ENCODE measurements around the gene HTT-AS. TPM values are rescaled to one million over a fixed set of nuclear protein-coding genes. Genes with fewer than 3 reads are reported as not detected.
A peak's percentile ranks its signal among the peaks of the same experiment; 100 is the strongest.

HTT-AS gene
- total RNA-seq, 2 donors from 2014 or later, result not detected

- H3K36me3 ChIP-seq (replicated peaks in 1 of 2; ENCODE audit: insufficient read depth in 1 of 2, low read depth in 2 of 2), result no peaks in the 10 kb centered on the region
- no peak overlapping the region for H3K4me3 ChIP-seq
- DNase-seq, result no peak
- no peaks in the 10 kb centered on the region for H3K27me3 ChIP-seq
- peaks cover 8% of the 10 kb centered on the region for H3K4me1 ChIP-seq
- ATAC-seq, result no peak
- H3K27ac ChIP-seq, result no peak overlapping the region
- intact Hi-C loops (cut with DNase I), result no loop called here
- H3K9me3 ChIP-seq, result no peaks in the 10 kb centered on the region
- 0 to 60% methylated on average over 1 of the region's 1 CpG for WGBS, 2 donors
- TF ChIP-seq POLR2A (IDR thresholded peaks at IDR 0.05) (no peak), CTCF (IDR thresholded peaks at IDR 0.05) (no peak)
Measured at GRCh38 chr4:3083732-3084131, 9.4 kb upstream of the HTT-AS start.

DNA sequence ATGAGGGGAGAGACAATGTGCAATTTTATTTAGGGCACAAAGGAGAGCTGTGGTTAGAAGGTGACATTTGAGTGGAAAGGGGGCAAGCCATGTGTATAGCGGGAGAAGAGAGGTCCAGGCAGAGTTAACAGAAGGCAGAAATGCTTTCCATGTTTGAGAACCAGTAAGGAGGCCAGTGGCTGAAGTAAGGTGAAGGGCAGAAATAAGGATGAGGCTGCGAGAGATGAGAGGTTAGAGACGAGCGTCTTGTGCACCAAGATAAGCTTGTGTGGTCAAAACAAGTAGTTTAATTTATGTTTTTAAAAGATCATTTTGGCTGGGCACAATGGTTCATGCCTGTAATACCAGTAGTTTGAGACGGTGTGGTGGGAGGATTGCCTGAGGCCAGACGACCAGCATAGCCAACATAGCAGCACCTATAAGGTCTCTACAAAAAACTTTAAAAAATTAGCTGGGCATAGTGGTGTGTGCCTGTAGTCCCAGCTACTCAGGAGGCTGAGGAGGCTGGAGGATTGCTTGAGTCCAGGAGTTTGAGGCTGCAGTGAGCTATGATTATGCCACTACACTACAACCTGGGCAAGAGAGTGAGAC is 8.7 kb upstream of the HTT-AS start:
- Histone ChIP-seq H3K27me3 (no peaks in the 10 kb centered on the region), H3K36me3 (replicated peaks in 1 of 2; ENCODE audit: insufficient read depth in 1 of 2, low read depth in 2 of 2) (no peaks in the 10 kb centered on the region), H3K4me1 (peaks cover 9% of the 10 kb centered on the region), H3K4me3 (no peak overlapping the region), H3K27ac (no peak overlapping the region), H3K9me3 (no peaks in the 10 kb centered on the region)
- no peak for TF ChIP-seq POLR2A (IDR thresholded peaks at IDR 0.05)
- TF ChIP-seq CTCF (IDR thresholded peaks at IDR 0.05), result no peak
- 81 to 83% methylated on average over 6 of the region's 6 CpGs for WGBS, 2 donors
- intact Hi-C loops (cut with DNase I), result no loop called here
- no peak for DNase-seq
- no peak for ATAC-seq

GRCh38 chr4:3079694-3080123 is 5.4 kb upstream of the HTT-AS start:
- intact Hi-C loops (cut with DNase I), result no loop called here
- ATAC-seq (no peak), DNase-seq (no peak)
- no peak overlapping the region for H3K4me3 ChIP-seq
- no peaks in the 10 kb centered on the region for H3K9me3 ChIP-seq
- H3K27ac ChIP-seq, result no peak overlapping the region
- no peaks in the 10 kb centered on the region for H3K27me3 ChIP-seq
- TF ChIP-seq CTCF (IDR thresholded peaks at IDR 0.05), result no peak
- TF ChIP-seq POLR2A (IDR thresholded peaks at IDR 0.05), result no peak
- H3K36me3 ChIP-seq (replicated peaks in 1 of 2; ENCODE audit: insufficient read depth in 1 of 2, low read depth in 2 of 2), result no peaks in the 10 kb centered on the region
- H3K4me1 ChIP-seq, result peaks cover 21% of the 10 kb centered on the region
- WGBS, 2 donors, result 60 to 85% methylated on average over 6 of the region's 6 CpGs

- H3K4me3 ChIP-seq, result no peak overlapping the region
- DNase-seq, result no peak
- intact Hi-C loops (cut with DNase I), result no loop called here
- TF ChIP-seq POLR2A (IDR thresholded peaks at IDR 0.05), result no peak
- no peak for TF ChIP-seq CTCF (IDR thresholded peaks at IDR 0.05)
- H3K27me3 ChIP-seq, result no peaks in the 10 kb centered on the region
- ATAC-seq, result no peak
- H3K27ac ChIP-seq, result no peak overlapping the region
- peaks cover 26% of the 10 kb centered on the region for H3K4me1 ChIP-seq
- H3K9me3 ChIP-seq, result no peaks in the 10 kb centered on the region
- WGBS, 2 donors, result 73 to 77% methylated on average over 2 of the region's 2 CpGs
- H3K36me3 ChIP-seq (replicated peaks in 1 of 2; ENCODE audit: insufficient read depth in 1 of 2, low read depth in 2 of 2), result no peaks in the 10 kb centered on the region
Measured at GRCh38 chr4:3077796-3078195, 3.5 kb upstream of the HTT-AS start.

- Histone ChIP-seq H3K27me3 (no peaks in the 10 kb centered on the region), H3K4me1 (peaks cover 26% of the 10 kb centered on the region), H3K9me3 (no peaks in the 10 kb centered on the region), H3K36me3 (replicated peaks in 1 of 2; ENCODE audit: insufficient read depth in 1 of 2, low read depth in 2 of 2) (no peaks in the 10 kb centered on the region), H3K4me3 (no peak overlapping the region), H3K27ac (peak overlapping the region in 3 of 4 donors; percentile 87 to 92 (median 89))
- ATAC-seq, result no peak
- TF ChIP-seq CTCF (IDR thresholded peaks at IDR 0.05), result no peak
- TF ChIP-seq POLR2A (IDR thresholded peaks at IDR 0.05), result no peak
- intact Hi-C loops (cut with DNase I), result no loop called here
- no peak for DNase-seq
- WGBS, 2 donors, result 0 to 1% methylated on average over 7 to 8 of the region's 8 CpGs
Measured at GRCh38 chr4:3075652-3075981, 1.3 kb upstream of the HTT-AS start.

All from body of pancreas (tissue), 4 donors.